Omental fat pad (tissue), 4 donors: Measurements from ENCODE around the gene TRHDE. TPM values are rescaled to one million over a fixed set of nuclear protein-coding genes. Genes with fewer than 3 reads are reported as not detected.

Source experiments
- ATAC-seq: fragments of 150-250 bp; one replicate; pipeline ENCODE4 v1.9.1; 2016; ENCODE audit warnings: mild to moderate bottlenecking, moderate library complexity; ENCODE audit not compliant: low FRiP score
- DNase-seq: peaks from one replicate; pipeline ENCODE4 v3.0.0-alpha.2; 2019; ENCODE audit warnings: low spot score
- total RNA-seq, 4 donors: library from RNA; depleted of rRNA; stranded (reverse); fragments of >200 nt; gene quantifications; one replicate each; pipeline ENCODE4 v1.1.0, GENCODE V29; 2016
- TF ChIP-seq, protein P1 (sequence below), 3 donors: fragments of 450-650 bp; IDR thresholded peaks; one replicate each; pipeline ENCODE4 v1.5.1; 2016 to 2017; ENCODE audit warnings: antibody characterized with exemption in 3 of 3, mild to moderate bottlenecking in 3 of 3, moderate library complexity in 2 of 3

Gene TRHDE
- total RNA-seq, 4 donors from 2014 or later = 12.8 to 34.8 (median 14.8) TPM

DNA sequence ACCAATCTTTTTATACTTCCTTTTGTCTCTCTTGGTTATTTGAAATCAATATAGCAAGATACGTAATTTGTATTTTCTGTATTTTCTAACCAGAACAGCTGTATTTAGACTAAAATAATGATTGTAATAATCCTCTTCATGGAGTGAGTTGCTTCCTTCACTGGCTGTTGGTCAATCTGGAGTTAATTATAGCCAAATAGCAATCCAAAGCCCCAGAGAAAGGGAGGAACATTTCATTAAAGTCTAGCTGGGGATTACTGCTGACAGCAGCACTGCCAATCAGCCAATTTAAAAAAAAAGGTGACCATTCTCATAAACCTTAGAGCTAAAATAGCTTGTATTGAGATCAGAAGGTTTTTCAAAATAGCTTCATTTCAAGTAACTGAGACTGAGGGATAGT, 118.0 kb downstream of the TRHDE start:
- TF ChIP-seq, protein P1, sequence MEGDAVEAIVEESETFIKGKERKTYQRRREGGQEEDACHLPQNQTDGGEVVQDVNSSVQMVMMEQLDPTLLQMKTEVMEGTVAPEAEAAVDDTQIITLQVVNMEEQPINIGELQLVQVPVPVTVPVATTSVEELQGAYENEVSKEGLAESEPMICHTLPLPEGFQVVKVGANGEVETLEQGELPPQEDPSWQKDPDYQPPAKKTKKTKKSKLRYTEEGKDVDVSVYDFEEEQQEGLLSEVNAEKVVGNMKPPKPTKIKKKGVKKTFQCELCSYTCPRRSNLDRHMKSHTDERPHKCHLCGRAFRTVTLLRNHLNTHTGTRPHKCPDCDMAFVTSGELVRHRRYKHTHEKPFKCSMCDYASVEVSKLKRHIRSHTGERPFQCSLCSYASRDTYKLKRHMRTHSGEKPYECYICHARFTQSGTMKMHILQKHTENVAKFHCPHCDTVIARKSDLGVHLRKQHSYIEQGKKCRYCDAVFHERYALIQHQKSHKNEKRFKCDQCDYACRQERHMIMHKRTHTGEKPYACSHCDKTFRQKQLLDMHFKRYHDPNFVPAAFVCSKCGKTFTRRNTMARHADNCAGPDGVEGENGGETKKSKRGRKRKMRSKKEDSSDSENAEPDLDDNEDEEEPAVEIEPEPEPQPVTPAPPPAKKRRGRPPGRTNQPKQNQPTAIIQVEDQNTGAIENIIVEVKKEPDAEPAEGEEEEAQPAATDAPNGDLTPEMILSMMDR (IDR thresholded peaks at IDR 0.05) = no peak
- DNase-seq (no peak), ATAC-seq (no peak)

DNA sequence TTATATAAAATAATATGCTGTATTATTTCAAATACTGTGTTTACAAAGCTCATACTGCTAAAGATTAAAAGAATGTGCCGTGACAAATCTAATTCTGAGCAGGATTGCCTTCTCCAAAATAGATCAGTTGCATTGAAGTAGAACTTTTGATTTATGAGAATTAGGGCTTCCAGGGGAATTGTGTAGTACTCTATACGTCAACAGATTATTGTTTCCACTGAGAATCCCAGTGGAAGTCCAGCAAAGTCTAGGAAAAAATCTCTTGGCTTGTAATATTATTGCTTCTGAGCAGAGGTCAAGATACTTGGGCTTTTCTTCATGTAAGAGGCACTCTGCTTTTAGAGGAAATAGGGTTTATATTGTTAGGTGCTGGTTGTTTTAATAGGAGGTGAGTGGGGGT, 133.9 kb downstream of the TRHDE start:
- TF ChIP-seq, protein P1 (IDR thresholded peaks at IDR 0.05) = no peak
- DNase-seq (no peak), ATAC-seq (no peak)

DNA sequence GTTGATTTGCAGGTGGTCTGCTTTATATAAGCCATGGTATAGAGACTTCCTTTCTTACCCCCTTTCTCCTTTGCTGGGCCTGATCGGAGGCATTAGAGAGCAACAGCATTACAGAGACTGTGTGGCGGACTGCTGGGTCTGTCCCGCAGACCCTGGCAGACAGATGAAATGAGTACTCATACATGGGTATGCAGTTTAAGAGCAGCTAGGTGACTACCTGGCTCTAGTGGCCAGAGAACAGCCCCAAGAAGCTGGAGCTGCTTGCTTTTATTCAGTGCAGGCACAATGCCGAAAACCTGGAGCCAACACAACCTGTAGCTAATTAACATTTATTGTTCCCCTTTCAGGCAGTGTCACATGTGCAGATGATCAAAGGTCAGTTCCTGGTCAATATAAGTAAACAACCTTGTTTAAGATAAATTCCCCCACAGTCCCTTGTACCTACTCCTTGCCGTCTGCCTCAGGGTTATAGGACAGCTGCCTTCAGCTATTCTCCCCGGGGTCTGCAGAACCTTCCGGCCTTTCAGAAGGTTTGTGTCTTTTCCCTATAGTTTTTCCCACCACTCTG, 160.0 kb downstream of the TRHDE start:
- TF ChIP-seq, protein P1 (IDR thresholded peaks at IDR 0.05) = no peak
- no peak for DNase-seq
- no peak for ATAC-seq

DNA sequence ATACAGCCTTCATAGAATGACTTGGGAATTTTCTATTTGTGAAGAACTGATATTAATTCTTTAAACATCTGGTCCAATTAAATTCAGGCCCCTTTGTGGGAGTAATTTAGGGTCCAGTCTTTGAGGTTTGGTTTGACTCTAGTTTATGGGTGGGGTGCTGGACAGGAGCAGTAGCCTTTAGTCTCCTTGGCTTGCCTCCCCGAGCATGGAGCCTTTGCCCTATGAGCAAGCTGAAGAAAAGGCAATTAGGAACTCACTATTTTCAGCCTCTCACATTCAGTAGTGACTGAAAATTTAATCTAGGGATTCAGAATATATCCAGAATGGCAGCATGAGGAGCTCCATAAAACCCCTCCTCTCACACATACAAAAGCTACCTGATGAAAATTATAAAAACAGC, 161.1 kb downstream of the TRHDE start:
- TF ChIP-seq, protein P1 (IDR thresholded peaks at IDR 0.05) = no peak
- DNase-seq (no peak), ATAC-seq (no peak)

DNA sequence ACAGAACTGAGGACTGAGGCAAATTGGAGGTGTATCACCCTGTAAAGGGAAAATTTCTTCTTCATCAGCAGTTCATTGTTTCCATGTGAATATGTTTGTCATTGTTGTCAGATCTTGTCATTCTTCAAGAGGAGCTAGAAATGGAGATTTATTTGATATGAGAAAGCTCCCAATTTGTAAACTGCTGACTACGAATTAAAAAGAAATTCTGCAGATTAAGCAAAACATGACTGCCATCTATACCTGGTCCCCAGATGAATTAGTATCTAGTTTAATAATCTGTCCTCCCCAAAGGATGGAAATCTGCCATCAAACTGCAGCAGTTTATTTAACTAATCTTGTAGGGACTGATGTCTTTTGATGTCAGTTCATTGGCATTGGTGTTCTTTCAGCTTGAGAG, 162.8 kb downstream of the TRHDE start:
- TF ChIP-seq, protein P1 (IDR thresholded peaks at IDR 0.05) = no peak
- DNase-seq (no peak), ATAC-seq (no peak)

DNA sequence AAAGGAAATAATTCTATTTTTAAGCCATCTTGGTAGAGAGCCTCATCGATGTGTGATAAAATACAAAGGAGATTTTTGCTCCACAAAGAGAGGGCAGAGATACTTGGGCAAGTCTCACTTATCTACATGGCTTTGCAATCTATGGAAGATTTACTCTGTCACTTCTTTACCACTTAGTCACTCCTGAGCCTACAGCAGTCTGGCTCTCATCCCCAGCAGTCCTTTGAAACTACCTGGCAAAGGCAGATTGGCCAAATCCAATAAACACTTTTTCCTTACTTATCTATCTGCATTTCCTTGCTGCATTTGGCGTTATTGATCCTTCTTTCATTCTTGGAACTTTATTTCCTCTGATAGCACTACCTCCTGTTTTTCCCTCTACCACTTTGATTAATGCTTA, 170.0 kb downstream of the TRHDE start:
- ATAC-seq = no peak
- TF ChIP-seq, protein P1 (IDR thresholded peaks at IDR 0.05) = no peak
- DNase-seq = no peak

DNA sequence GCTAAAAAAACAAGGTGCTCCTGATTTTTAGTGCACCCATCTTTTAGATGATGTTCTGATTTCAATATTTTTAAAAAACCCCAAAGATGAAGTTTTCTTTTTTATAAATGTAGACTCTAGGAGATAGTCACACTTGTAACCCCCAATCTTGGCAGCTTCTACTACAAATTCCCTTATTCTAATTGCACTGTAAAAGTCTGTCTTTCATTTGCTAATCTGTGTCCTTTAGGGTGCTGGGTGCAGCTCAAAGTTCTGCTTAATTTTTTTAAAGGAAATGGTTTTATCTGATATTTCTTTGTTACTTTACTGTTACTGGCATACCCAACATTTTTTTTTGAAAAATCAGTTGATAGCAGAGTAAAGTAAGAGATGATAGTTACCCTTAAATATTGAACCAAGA, 172.0 kb downstream of the TRHDE start:
- TF ChIP-seq, protein P1 (IDR thresholded peaks at IDR 0.05) = no peak
- ATAC-seq = no peak
- no peak for DNase-seq
